ENCODE results near the gene CNOT6. TPM values are rescaled to one million over a fixed set of nuclear protein-coding genes. Genes with fewer than 3 reads are reported as not detected.

The CNOT6 gene
- total RNA-seq, 1 donor from 2014 or later: 55.7 TPM

GRCh38 chr5:180609817-180610550 lies 115.8 kb downstream of the CNOT6 start:
- Mint-ChIP-seq H3K4me3 (no peak overlapping the region), H3K27ac (no peak overlapping the region), H3K27me3 (no peaks in the 10 kb centered on the region), H3K4me1 (ENCODE audit: unreplicated experiment) (peaks cover 9% of the 10 kb centered on the region), H3K9me3 (no peaks in the 10 kb centered on the region), H3K36me3 (no peaks in the 10 kb centered on the region)
- no peak for TF ChIP-seq CTCF (conservative IDR thresholded peaks at IDR 0.05)
- DNase-seq (ENCODE audit: extremely low spot score, unreplicated experiment): no peak

- H3K9me3 Mint-ChIP-seq: no peaks in the 10 kb centered on the region
- DNase-seq (ENCODE audit: extremely low spot score, unreplicated experiment): no peak
- H3K27ac Mint-ChIP-seq: no peak overlapping the region
- H3K27me3 Mint-ChIP-seq: no peaks in the 10 kb centered on the region
- H3K4me1 Mint-ChIP-seq (ENCODE audit: unreplicated experiment): peaks cover 9% of the 10 kb centered on the region
- no peak overlapping the region for H3K4me3 Mint-ChIP-seq
- no peak for TF ChIP-seq CTCF (conservative IDR thresholded peaks at IDR 0.05)
- no peaks in the 10 kb centered on the region for H3K36me3 Mint-ChIP-seq
Measured at GRCh38 chr5:180611140-180611850, 117.1 kb downstream of the CNOT6 start.

GRCh38 chr5:180612683-180613082 lies 118.5 kb downstream of the CNOT6 start:
- H3K27ac Mint-ChIP-seq: no peak overlapping the region
- H3K36me3 Mint-ChIP-seq: no peaks in the 10 kb centered on the region
- no peak overlapping the region for H3K4me3 Mint-ChIP-seq
- H3K4me1 Mint-ChIP-seq (ENCODE audit: unreplicated experiment): peaks cover 8% of the 10 kb centered on the region
- DNase-seq (ENCODE audit: extremely low spot score, unreplicated experiment): no peak
- H3K9me3 Mint-ChIP-seq: no peaks in the 10 kb centered on the region
- TF ChIP-seq CTCF (conservative IDR thresholded peaks at IDR 0.05): no peak
- no peaks in the 10 kb centered on the region for H3K27me3 Mint-ChIP-seq

- no peak for TF ChIP-seq CTCF (conservative IDR thresholded peaks at IDR 0.05)
- DNase-seq (ENCODE audit: extremely low spot score, unreplicated experiment): no peak
- Mint-ChIP-seq H3K4me3 (no peak overlapping the region), H3K9me3 (no peaks in the 10 kb centered on the region), H3K27me3 (peaks cover 1% of the 10 kb centered on the region), H3K4me1 (ENCODE audit: unreplicated experiment) (peaks cover 2% of the 10 kb centered on the region), H3K36me3 (no peaks in the 10 kb centered on the region), H3K27ac (no peak overlapping the region)
Measured at GRCh38 chr5:180613188-180613813, 119.1 kb downstream of the CNOT6 start.

- H3K27ac Mint-ChIP-seq: no peak overlapping the region
- H3K4me3 Mint-ChIP-seq: no peak overlapping the region
- no peaks in the 10 kb centered on the region for H3K9me3 Mint-ChIP-seq
- no peaks in the 10 kb centered on the region for H3K36me3 Mint-ChIP-seq
- no peaks in the 10 kb centered on the region for H3K4me1 Mint-ChIP-seq (ENCODE audit: unreplicated experiment)
- no peak for DNase-seq (ENCODE audit: extremely low spot score, unreplicated experiment)
- H3K27me3 Mint-ChIP-seq: peaks cover 5% of the 10 kb centered on the region
- no peak for TF ChIP-seq CTCF (conservative IDR thresholded peaks at IDR 0.05)
Measured at GRCh38 chr5:180613814-180614188, 119.6 kb downstream of the CNOT6 start.

Measured in type B pancreatic cell (in vitro differentiated cells).